Mesendoderm (in vitro differentiated cells): ENCODE measurements around the gene SHLD1.

Experiments
- DNase-seq: peaks from one replicate; pipeline ENCODE4 v3.0.0; 2013
- H2AK5ac ChIP-seq: 2 replicates; pipeline ENCODE4 v1.6.1; 2013; ENCODE audit warnings: low read length, inconsistent platforms
- H2BK120ac ChIP-seq: 2 replicates; pipeline ENCODE4 v1.6.1; 2013; ENCODE audit warnings: low read depth, mild to moderate bottlenecking, low read length, moderate library complexity, mixed read lengths
- H2BK15ac ChIP-seq: replicated peaks from 2 replicates; pipeline ENCODE4 v1.6.1; 2013; ENCODE audit warnings: low read depth, mild to moderate bottlenecking, moderate library complexity
- H2BK5ac ChIP-seq: 2 replicates; pipeline ENCODE4 v1.6.1; 2013; ENCODE audit warnings: low read length, inconsistent platforms
- H3K18ac ChIP-seq: 2 replicates; pipeline ENCODE4 v1.6.1; 2013; ENCODE audit warnings: mild to moderate bottlenecking, low read length, mixed read lengths
- H3K23ac ChIP-seq: one replicate; pipeline ENCODE4 v1.6.1; 2013; ENCODE audit warnings: low read length
- H3K27ac ChIP-seq: 2 replicates; pipeline ENCODE4 v1.5.1; 2013; ENCODE audit warnings: low read depth, mild to moderate bottlenecking, inconsistent platforms, low read length, moderate library complexity
- H3K27me3 ChIP-seq: 2 replicates; pipeline ENCODE4 v1.6.1; 2013; ENCODE audit warnings: low read length, control low read depth, mild to moderate bottlenecking, inconsistent platforms; ENCODE audit not compliant: insufficient read depth, poor library complexity
- H3K36me3 ChIP-seq: 2 replicates; pipeline ENCODE4 v1.6.1; 2013; ENCODE audit warnings: low read length, inconsistent platforms; ENCODE audit not compliant: control insufficient read depth, insufficient read depth
- H3K4ac ChIP-seq: one replicate; pipeline ENCODE4 v1.6.1; 2013; ENCODE audit warnings: low read depth, mild to moderate bottlenecking, low read length, moderate library complexity
- H3K4me1 ChIP-seq: 2 replicates; pipeline ENCODE4 v1.6.1; 2013; ENCODE audit warnings: low read depth, low read length, inconsistent platforms; ENCODE audit not compliant: control insufficient read depth
- H3K4me2 ChIP-seq: 2 replicates; pipeline ENCODE4 v1.6.1; 2013; ENCODE audit warnings: low read length
- H3K4me3 ChIP-seq: 2 replicates; pipeline ENCODE4 v1.5.1; 2013; ENCODE audit warnings: mild to moderate bottlenecking, low read length
- H3K56ac ChIP-seq: one replicate; pipeline ENCODE4 v1.6.1; 2013; ENCODE audit warnings: low read length
- H3K79me1 ChIP-seq: 2 replicates; pipeline ENCODE4 v1.6.1; 2013; ENCODE audit warnings: low read length, inconsistent platforms
- H3K79me2 ChIP-seq: 2 replicates; pipeline ENCODE4 v1.6.1; 2013; ENCODE audit warnings: mild to moderate bottlenecking, low read length; ENCODE audit not compliant: control insufficient read depth, insufficient read depth
- H3K9ac ChIP-seq: 2 replicates; pipeline ENCODE4 v1.6.1; 2013; ENCODE audit warnings: low read length, inconsistent platforms
- H4K5ac ChIP-seq: one replicate; pipeline ENCODE4 v1.6.1; 2013; ENCODE audit warnings: low read length
- H4K8ac ChIP-seq: one replicate; pipeline ENCODE4 v1.6.1; 2013; ENCODE audit warnings: low read depth, mild to moderate bottlenecking, control low read depth, low read length, moderate library complexity
- WGBS: extraction: QIAGEN DNeasy Blood & Tissue Kit; methylation state at CpG from one replicate; pipeline ENCODE4 v1.1.7; 2013; ENCODE audit warnings: low lambda C conversion rate, missing lambda C conversion rate; ENCODE audit not compliant: insufficient coverage; ENCODE audit errors: extremely low coverage; 5-methylcytosine and 5-hydroxymethylcytosine counted together

SHLD1 gene

DNA sequence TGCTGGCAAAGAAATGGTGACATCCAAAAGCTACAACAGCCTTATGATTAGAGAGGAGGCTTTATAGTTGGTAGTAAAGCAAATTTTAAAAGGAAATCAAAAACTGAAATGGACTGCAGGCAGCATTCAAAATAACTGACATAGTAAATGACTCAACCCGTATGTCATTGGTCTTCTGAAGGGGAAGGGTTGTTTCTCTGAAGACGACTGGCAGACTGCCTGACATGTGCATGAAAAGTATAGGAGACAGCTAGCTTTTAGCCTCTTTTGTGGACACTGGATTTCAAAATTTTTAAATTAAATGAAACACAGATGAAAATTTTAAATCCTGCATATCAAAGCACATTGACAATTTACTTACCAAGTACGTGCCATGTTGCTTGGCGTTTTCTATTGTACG is 109.4 kb downstream of the SHLD1 start:
- H2BK120ac ChIP-seq, result no peak overlapping the region
- H2AK5ac ChIP-seq, result no peak overlapping the region
- H3K4me3 ChIP-seq, result no peak overlapping the region
- no peak overlapping the region for H2BK5ac ChIP-seq
- no peaks in the 10 kb centered on the region for H3K4me1 ChIP-seq
- no peak for DNase-seq
- H3K27ac ChIP-seq, result no peak overlapping the region
- H3K18ac ChIP-seq, result no peak overlapping the region
- H3K56ac ChIP-seq, result no peak overlapping the region
- H3K27me3 ChIP-seq, result no peaks in the 10 kb centered on the region
- H3K79me1 ChIP-seq, result no peaks in the 10 kb centered on the region
- H2BK15ac ChIP-seq, result no peak overlapping the region
- H4K5ac ChIP-seq, result no peak overlapping the region
- no peaks in the 10 kb centered on the region for H3K36me3 ChIP-seq
- H3K79me2 ChIP-seq, result no peaks in the 10 kb centered on the region
- no peak overlapping the region for H3K4ac ChIP-seq
- no peak overlapping the region for H3K23ac ChIP-seq
- no peak overlapping the region for H3K4me2 ChIP-seq
- H3K9ac ChIP-seq, result no peak overlapping the region
- H4K8ac ChIP-seq, result no peak overlapping the region
- whole genome bisulfite sequencing, result no CpG with 5 or more reads among the region's 5 CpGs

DNA sequence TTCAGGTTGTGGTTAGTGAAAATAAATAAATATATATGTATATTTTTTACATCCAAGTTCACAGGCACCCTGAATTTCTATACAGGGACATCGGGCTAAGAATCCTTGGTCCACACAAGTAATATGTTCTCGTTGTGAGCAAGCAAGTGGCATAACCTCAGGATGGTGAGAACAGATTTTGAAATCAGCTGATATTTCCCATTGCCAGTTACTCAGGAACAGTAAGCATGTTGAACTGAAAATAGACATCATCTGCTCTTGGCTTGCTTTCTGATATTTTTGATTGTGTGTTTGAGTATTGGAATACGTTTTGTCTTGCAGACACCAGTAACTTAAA is 112.5 kb downstream of the SHLD1 start:
- no peak overlapping the region for H2BK120ac ChIP-seq
- H3K36me3 ChIP-seq, result no peaks in the 10 kb centered on the region
- no peak overlapping the region for H3K18ac ChIP-seq
- H3K4me2 ChIP-seq, result no peak overlapping the region
- H3K23ac ChIP-seq, result no peak overlapping the region
- H4K8ac ChIP-seq, result no peak overlapping the region
- H3K4ac ChIP-seq, result no peak overlapping the region
- H3K4me1 ChIP-seq, result no peaks in the 10 kb centered on the region
- no CpG with 5 or more reads among the region's 3 CpGs for WGBS
- no peaks in the 10 kb centered on the region for H3K79me2 ChIP-seq
- H3K4me3 ChIP-seq, result no peak overlapping the region
- no peak overlapping the region for H2BK15ac ChIP-seq
- no peak overlapping the region for H3K9ac ChIP-seq
- H3K27me3 ChIP-seq, result no peaks in the 10 kb centered on the region
- H3K79me1 ChIP-seq, result no peaks in the 10 kb centered on the region
- H3K27ac ChIP-seq, result no peak overlapping the region
- no peak for DNase-seq
- H3K56ac ChIP-seq, result no peak overlapping the region
- H4K5ac ChIP-seq, result no peak overlapping the region
- no peak overlapping the region for H2BK5ac ChIP-seq
- H2AK5ac ChIP-seq, result no peak overlapping the region

DNA sequence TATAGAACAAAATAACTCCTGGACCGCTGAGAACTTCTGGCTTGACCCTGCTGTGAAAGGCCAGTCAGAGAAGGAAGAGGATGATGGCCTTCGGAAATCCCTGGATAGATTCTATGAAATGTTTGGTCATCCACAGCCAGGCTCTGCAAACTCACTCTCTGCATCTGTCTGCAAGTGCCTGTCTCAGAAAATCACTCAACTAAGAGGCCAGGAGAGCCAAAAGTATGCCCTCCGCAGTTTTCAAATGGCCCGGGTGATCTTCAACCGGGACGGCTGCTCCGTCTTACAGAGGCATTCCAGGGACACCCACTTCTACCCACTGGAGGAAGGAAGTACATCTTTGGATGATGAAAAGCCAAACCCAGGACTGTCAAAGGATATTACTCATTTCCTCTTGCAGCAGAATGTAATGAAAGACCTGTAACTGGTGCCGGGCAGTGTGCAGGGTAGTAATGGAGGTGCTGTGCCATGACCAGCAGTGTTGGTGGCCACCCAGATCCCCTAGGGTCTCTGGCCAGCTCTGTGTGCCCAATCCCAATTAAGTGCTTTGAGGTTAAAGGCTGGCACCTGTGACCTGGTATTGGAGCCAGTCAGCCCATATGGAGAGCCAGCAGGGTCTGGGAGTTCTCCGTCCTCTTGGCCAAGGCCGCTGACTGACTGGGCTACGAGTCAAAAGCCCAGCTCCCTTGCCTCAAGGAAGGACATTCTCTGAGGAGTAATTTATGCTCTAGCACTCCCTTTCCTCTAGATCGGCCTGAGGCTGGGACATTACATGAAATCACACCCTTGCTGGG is 113.0 kb downstream of the SHLD1 start:
- Histone ChIP-seq H2BK5ac (no peak overlapping the region), H3K4ac (no peak overlapping the region), H3K18ac (no peak overlapping the region), H3K27ac (no peak overlapping the region), H3K4me3 (no peak overlapping the region), H3K36me3 (no peaks in the 10 kb centered on the region), H3K4me2 (no peak overlapping the region), H3K4me1 (no peaks in the 10 kb centered on the region), H4K8ac (no peak overlapping the region), H4K5ac (no peak overlapping the region), H2AK5ac (no peak overlapping the region), H3K56ac (no peak overlapping the region), H3K27me3 (no peaks in the 10 kb centered on the region), H3K9ac (no peak overlapping the region), H3K23ac (no peak overlapping the region), H2BK120ac (no peak overlapping the region), H3K79me2 (no peaks in the 10 kb centered on the region), H3K79me1 (no peaks in the 10 kb centered on the region), H2BK15ac (no peak overlapping the region)
- no peak for DNase-seq
- no CpG with 5 or more reads among the region's 12 CpGs for WGBS

DNA sequence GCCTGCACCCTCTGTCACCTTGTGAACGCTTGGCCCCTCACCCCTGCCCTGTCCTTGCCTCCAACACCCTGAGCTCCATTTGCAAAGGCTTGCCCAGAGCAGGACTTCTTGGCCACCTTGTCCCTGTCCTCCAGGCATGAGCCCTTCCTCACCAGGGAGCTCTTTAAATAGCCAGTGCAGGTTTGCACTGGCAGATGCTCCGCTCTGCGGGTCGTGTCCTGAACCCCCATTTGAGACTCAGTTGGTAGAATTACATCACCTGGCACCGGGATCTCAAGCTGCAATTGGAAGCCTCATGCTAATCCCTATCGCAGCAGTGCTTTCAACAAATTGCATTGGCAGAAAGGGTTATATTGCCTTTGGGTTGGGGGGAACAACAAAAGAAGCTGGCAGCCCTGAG is 114.2 kb downstream of the SHLD1 start:
- Histone ChIP-seq H3K56ac (no peak overlapping the region), H3K23ac (no peak overlapping the region), H3K9ac (no peak overlapping the region), H2AK5ac (no peak overlapping the region), H2BK15ac (no peak overlapping the region), H3K79me1 (no peaks in the 10 kb centered on the region), H3K18ac (no peak overlapping the region), H3K4me1 (no peaks in the 10 kb centered on the region), H3K4ac (no peak overlapping the region), H2BK5ac (no peak overlapping the region), H4K8ac (no peak overlapping the region), H3K27me3 (no peaks in the 10 kb centered on the region), H3K27ac (no peak overlapping the region), H4K5ac (no peak overlapping the region), H3K36me3 (no peaks in the 10 kb centered on the region), H3K4me3 (no peak overlapping the region), H3K79me2 (no peaks in the 10 kb centered on the region), H3K4me2 (no peak overlapping the region), H2BK120ac (no peak overlapping the region)
- DNase-seq, result no peak
- no CpG with 5 or more reads among the region's 6 CpGs for whole genome bisulfite sequencing

DNA sequence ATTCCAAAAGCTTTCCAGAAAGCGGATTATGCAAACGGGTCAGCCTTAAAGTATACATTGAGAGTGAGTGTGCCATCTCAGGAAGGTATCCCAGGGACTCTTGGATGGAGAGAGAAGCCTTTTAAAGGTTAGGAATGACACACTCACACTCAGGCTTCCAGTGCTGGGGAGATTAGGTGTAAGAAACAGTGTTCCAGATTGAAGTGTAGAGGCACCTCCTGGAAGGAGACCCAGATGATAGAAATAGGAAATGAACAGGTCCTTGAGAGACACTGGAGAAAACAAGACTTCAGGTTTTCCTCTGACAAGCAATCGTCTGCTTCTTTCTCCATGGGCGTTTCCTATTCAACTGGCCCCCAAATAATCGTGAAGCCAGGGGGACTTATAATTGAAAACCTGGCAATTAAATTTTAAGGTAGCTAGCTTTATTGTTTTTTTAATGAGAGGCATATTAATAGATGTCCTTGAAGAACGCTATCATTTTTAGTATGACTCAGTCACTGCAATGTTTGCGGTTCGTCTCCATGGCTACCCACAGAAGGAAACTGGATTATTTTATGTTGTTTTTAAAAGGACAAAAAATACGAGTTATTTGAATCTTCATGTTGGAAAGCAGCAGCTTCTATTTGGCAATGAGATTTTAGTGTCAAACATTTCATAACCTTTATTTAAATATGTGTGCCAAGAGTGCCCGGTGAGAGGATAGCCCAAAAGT is 114.8 kb downstream of the SHLD1 start:
- no CpG with 5 or more reads among the region's 10 CpGs for WGBS
- Histone ChIP-seq H3K4me1 (no peaks in the 10 kb centered on the region), H3K9ac (no peak overlapping the region), H4K5ac (no peak overlapping the region), H2BK120ac (no peak overlapping the region), H2AK5ac (no peak overlapping the region), H3K4me3 (no peak overlapping the region), H3K56ac (no peak overlapping the region), H4K8ac (no peak overlapping the region), H3K27ac (no peak overlapping the region), H2BK5ac (no peak overlapping the region), H2BK15ac (no peak overlapping the region), H3K36me3 (no peaks in the 10 kb centered on the region), H3K27me3 (no peaks in the 10 kb centered on the region), H3K79me1 (no peaks in the 10 kb centered on the region), H3K23ac (no peak overlapping the region), H3K4me2 (no peak overlapping the region), H3K79me2 (no peaks in the 10 kb centered on the region), H3K18ac (no peak overlapping the region), H3K4ac (no peak overlapping the region)
- DNase-seq, result no peak
